IMR-90 (cell line): ENCODE results near the gene SORCS1. TPM values are rescaled to one million over a fixed set of nuclear protein-coding genes. Genes with fewer than 3 reads are reported as not detected.

Experiments used
- ATAC-seq: fragments of 200-7000 bp; cut with Tn5 transposase; 2 replicates; pipeline ENCODE4 v1.9.1; 2020; ENCODE audit warnings: low read depth, mild to moderate bottlenecking, moderate library complexity
- BruUV-seq: library from RNA; stranded (reverse); fragments of 400-500 nt; replicated peaks from 2 replicates; lab custom pipeline; 2021; lab: Mats Ljungman, UMichigan
- CTCF ChIA-PET: fragments of 300-600 bp; formaldehyde crosslinking; extraction: SDS; loops from one replicate; lab custom pipeline; 2021; ENCODE audit warnings: antibody characterized with exemption; lab: Yijun Ruan, JAX
- POLR2A ChIA-PET: fragments of 300-600 bp; sonication (Branson Sonifier 250); formaldehyde crosslinking; loops from one replicate; lab custom pipeline; 2022; ENCODE audit warnings: antibody characterized with exemption; ENCODE audit not compliant: unreplicated experiment; lab: Charles Lee
- DNase-seq: peaks from one replicate; pipeline ENCODE4 v3.0.0; 2013
- H2AFZ ChIP-seq: replicated peaks from 2 replicates; pipeline ENCODE3; 2013; ENCODE audit warnings: low read length, mild to moderate bottlenecking; ENCODE audit not compliant: poor library complexity
- H2AK5ac ChIP-seq: 2 replicates; pipeline ENCODE4 v1.6.1; 2013; ENCODE audit warnings: low read depth, low read length, inconsistent platforms
- H2AK9ac ChIP-seq: replicated peaks from 2 replicates; pipeline ENCODE3; 2013; ENCODE audit warnings: mild to moderate bottlenecking, low read depth, low read length, moderate library complexity; ENCODE audit not compliant: poor library complexity
- H2BK120ac ChIP-seq: 2 replicates; pipeline ENCODE4 v1.6.1; 2013; ENCODE audit warnings: low read depth, low read length, inconsistent platforms
- H2BK15ac ChIP-seq: 3 replicates; pipeline ENCODE4 v1.6.1; 2013; ENCODE audit warnings: low read depth, low read length, inconsistent platforms
- H2BK20ac ChIP-seq: 2 replicates; pipeline ENCODE4 v1.6.1; 2013; ENCODE audit warnings: low read depth, mild to moderate bottlenecking, inconsistent platforms, low read length, moderate library complexity
- H2BK5ac ChIP-seq: 2 replicates; pipeline ENCODE4 v1.6.1; 2013; ENCODE audit warnings: mild to moderate bottlenecking, low read depth, low read length, inconsistent platforms; ENCODE audit not compliant: poor library complexity, severe bottlenecking
- H3K14ac ChIP-seq: replicated peaks from 2 replicates; pipeline ENCODE4 v1.6.1; 2013; ENCODE audit warnings: low read depth, low read length, inconsistent platforms
- H3K18ac ChIP-seq: 2 replicates; pipeline ENCODE4 v1.6.1; 2013; ENCODE audit warnings: low read depth, low read length, control low read depth
- H3K23ac ChIP-seq: 2 replicates; pipeline ENCODE4 v1.6.1; 2013; ENCODE audit warnings: low read depth, low read length, inconsistent platforms
- H3K27ac ChIP-seq: 2 replicates; pipeline ENCODE4 v1.5.1; 2013; ENCODE audit warnings: mild to moderate bottlenecking, control low read depth, low read length; ENCODE audit not compliant: insufficient read depth
- H3K27me3 ChIP-seq: 2 replicates; pipeline ENCODE4 v1.6.1; 2013; ENCODE audit warnings: low read length; ENCODE audit not compliant: control insufficient read depth, insufficient read depth
- H3K36me3 ChIP-seq: 2 replicates; pipeline ENCODE4 v1.6.1; 2013; ENCODE audit warnings: low read length, mixed read lengths; ENCODE audit not compliant: control insufficient read depth, insufficient read depth
- H3K4ac ChIP-seq: 2 replicates; pipeline ENCODE4 v1.6.1; 2013; ENCODE audit warnings: low read depth, low read length, inconsistent platforms
- H3K4me1 ChIP-seq: 2 replicates; pipeline ENCODE4 v1.6.1; 2013; ENCODE audit warnings: low read length, mixed read lengths; ENCODE audit not compliant: control insufficient read depth, insufficient read depth
- H3K4me2 ChIP-seq: 2 replicates; pipeline ENCODE4 v1.6.1; 2013; ENCODE audit warnings: low read depth, mild to moderate bottlenecking, control low read depth, low read length, moderate library complexity
- H3K4me3 ChIP-seq: 2 replicates; pipeline ENCODE4 v1.5.1; 2013; ENCODE audit warnings: low read depth, mild to moderate bottlenecking, control low read depth, low read length, moderate library complexity; ENCODE audit not compliant: insufficient read depth
- H3K56ac ChIP-seq: 2 replicates; pipeline ENCODE4 v1.6.1; 2013; ENCODE audit warnings: low read length, inconsistent platforms; ENCODE audit not compliant: insufficient read depth; ENCODE audit errors: extremely low read depth
- H3K79me1 ChIP-seq, 2 experiments: 2 replicates each; pipeline ENCODE4 v1.6.1; 2013; ENCODE audit warnings: low read length in 2 of 2, inconsistent platforms in 1 of 2, low read depth in 1 of 2
- H3K9ac ChIP-seq: 2 replicates; pipeline ENCODE4 v1.6.1; 2013; ENCODE audit warnings: low read depth, low read length, control low read depth
- H3K9me1 ChIP-seq: 2 replicates; pipeline ENCODE4 v1.6.1; 2013; ENCODE audit warnings: low read length, inconsistent platforms; ENCODE audit not compliant: insufficient read depth
- H3K9me3 ChIP-seq: 2 replicates; pipeline ENCODE4 v1.6.1; 2013; ENCODE audit warnings: low read length; ENCODE audit not compliant: control insufficient read depth, insufficient read depth
- H4K20me1 ChIP-seq: 2 replicates; pipeline ENCODE4 v1.6.1; 2013; ENCODE audit warnings: low read length, inconsistent platforms; ENCODE audit not compliant: insufficient read depth
- H4K5ac ChIP-seq: 2 replicates; pipeline ENCODE4 v1.6.1; 2013; ENCODE audit warnings: mild to moderate bottlenecking, low read depth, low read length, control low read depth
- H4K8ac ChIP-seq, 2 experiments: 2 replicates each; pipeline ENCODE4 v1.6.1; 2013; ENCODE audit warnings: low read depth in 2 of 2, low read length in 2 of 2, control low read depth in 1 of 2, inconsistent platforms in 1 of 2
- H4K91ac ChIP-seq: 2 replicates; pipeline ENCODE4 v1.6.1; 2013; ENCODE audit warnings: low read depth, low read length, inconsistent platforms; ENCODE audit not compliant: insufficient read depth
- BHLHE40 ChIP-seq: fragments of 150-350 bp; IDR thresholded peaks from 2 replicates; pipeline ENCODE4 v1.6.1; 2016; ENCODE audit warnings: mild to moderate bottlenecking, low read depth, low read length
- CEBPB ChIP-seq: IDR thresholded peaks from 2 replicates; pipeline ENCODE4 v1.6.1; 2012; ENCODE audit warnings: low read depth, low read length, improper control_type of control experiment
- CHD1 ChIP-seq: IDR thresholded peaks from 2 replicates; pipeline ENCODE4 v1.6.1; 2012; ENCODE audit warnings: low read depth, low read length, improper control_type of control experiment
- CTCF ChIP-seq: conservative IDR thresholded peaks from 2 replicates; pipeline ENCODE4 v1.5.1; 2012; ENCODE audit warnings: mild to moderate bottlenecking, low read depth, low read length, improper control_type of control experiment
- FOS ChIP-seq: fragments of 150-350 bp; IDR thresholded peaks from 2 replicates; pipeline ENCODE4 v1.6.1; 2016; ENCODE audit warnings: low read depth, low read length
- MAFK ChIP-seq: IDR thresholded peaks from 2 replicates; pipeline ENCODE4 v1.6.1; 2012; ENCODE audit warnings: low read depth, low read length, improper control_type of control experiment
- MAZ ChIP-seq: IDR thresholded peaks from 2 replicates; pipeline ENCODE4 v1.6.1; 2012; ENCODE audit warnings: low read depth, mild to moderate bottlenecking, low read length, improper control_type of control experiment, moderate library complexity, borderline replicate concordance
- MXI1 ChIP-seq: IDR thresholded peaks from 2 replicates; pipeline ENCODE4 v1.6.1; 2012; ENCODE audit warnings: low read depth, mild to moderate bottlenecking, low read length, moderate library complexity, borderline replicate concordance
- NFE2L2 ChIP-seq: fragments of 150-350 bp; IDR thresholded peaks from 2 replicates; pipeline ENCODE4 v1.6.1; 2016; ENCODE audit warnings: low read depth, mild to moderate bottlenecking, low read length
- POLR2A ChIP-seq: IDR thresholded peaks from 2 replicates; pipeline ENCODE4 v1.6.1; 2012; ENCODE audit warnings: mild to moderate bottlenecking, low read depth, low read length
- RAD21 ChIP-seq: IDR thresholded peaks from 2 replicates; pipeline ENCODE4 v1.6.1; 2012; ENCODE audit warnings: low read length, improper control_type of control experiment
- RCOR1 ChIP-seq: IDR thresholded peaks from 2 replicates; pipeline ENCODE4 v1.6.1; 2012; ENCODE audit warnings: mild to moderate bottlenecking, low read length, improper control_type of control experiment; ENCODE audit not compliant: insufficient replicate concordance
- RFX5 ChIP-seq: IDR thresholded peaks from 2 replicates; pipeline ENCODE4 v1.8.0; 2012; ENCODE audit warnings: low read depth, mild to moderate bottlenecking, low read length, moderate library complexity
- SMC3 ChIP-seq: fragments of 150-350 bp; IDR thresholded peaks from 2 replicates; pipeline ENCODE4 v1.6.1; 2016; ENCODE audit warnings: low read depth, mild to moderate bottlenecking, antibody characterized with exemption, low read length, moderate library complexity
- USF2 ChIP-seq: fragments of 150-350 bp; IDR thresholded peaks from 2 replicates; pipeline ENCODE4 v1.6.1; 2017; ENCODE audit warnings: mild to moderate bottlenecking, antibody characterized with exemption, low read length, low read depth
- WGBS, 2 experiments: methylation state at CpG; one replicate each; pipeline versions ENCODE4 v1.1.5 to v1.1.7; 2013; ENCODE audit warnings: missing lambda C conversion rate in 2 of 2; ENCODE audit not compliant: insufficient read length in 1 of 2; ENCODE audit errors: extremely low coverage in 2 of 2; 5-methylcytosine and 5-hydroxymethylcytosine counted together
- dilution Hi-C: fragments of 300-500 bp; cut with HindIII; formaldehyde crosslinking; loops from one replicate; pipeline ENCODE4 v1.14.3; 2018; ENCODE audit warnings: low sequenced_read_pairs; ENCODE audit not compliant: unreplicated experiment
- in situ Hi-C: fragments of 300-500 bp; cut with MboI; formaldehyde crosslinking; loops from 3 replicates; pipeline ENCODE4 v1.14.3; 2019; ENCODE audit warnings: low sequenced_read_pairs, inconsistent platforms, mixed read lengths
- intact Hi-C: fragments of 100-400 bp; cut with micrococcal nuclease; formaldehyde crosslinking; loops from 2 replicates; pipeline ENCODE4 v1.10.0; 2022
- polyA plus RNA-seq, 3 experiments: library from polyadenylated mRNA; depleted of rRNA; stranded (reverse); fragments of >200 nt; gene quantifications; 2 replicates each; pipeline ENCODE4 v1.2.3, GENCODE V29; 2012; ENCODE audit warnings: low replicate concordance in 1 of 3
- total RNA-seq: library from RNA; depleted of rRNA; stranded (reverse); fragments of >200 nt; gene quantifications from 2 replicates; pipeline ENCODE4 v1.2.3, GENCODE V29; 2012
- TF ChIP-seq, protein P1 (sequence below): fragments of 150-350 bp; IDR thresholded peaks from 2 replicates; pipeline ENCODE4 v1.6.1; 2016; ENCODE audit warnings: low read depth, mild to moderate bottlenecking, low read length, moderate library complexity, borderline replicate concordance

Gene SORCS1
- total and polyA plus RNA-seq, 2 of the 4 experiments (the other 2 are of a cell fraction) = under 0.01 TPM; not detected in 1

DNA sequence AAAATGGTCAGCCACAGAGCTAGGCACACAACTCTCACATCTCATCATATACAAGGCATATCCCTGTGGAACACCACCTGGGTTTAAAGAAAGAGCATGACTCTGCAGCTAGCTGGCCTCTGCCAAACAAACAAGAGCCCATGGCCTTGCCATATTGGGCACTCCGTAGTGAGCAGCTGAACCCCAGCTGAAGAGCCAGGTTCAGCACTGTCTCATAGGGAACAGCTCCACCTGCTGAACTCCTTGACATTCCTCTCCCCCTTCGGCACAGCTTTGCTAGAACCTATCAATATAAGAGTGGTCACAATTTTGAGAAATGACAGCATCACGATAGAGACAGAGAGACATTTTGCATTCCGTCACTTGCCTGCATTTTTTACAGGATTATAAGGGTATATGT, 20.0 kb downstream of the SORCS1 start:
- WGBS, 2 experiments = no CpG with 5 or more reads among the region's 4 CpGs
- no peaks in the 10 kb centered on the region for H3K36me3 ChIP-seq
- TF ChIP-seq NFE2L2 (no peak), CHD1 (no peak), RFX5 (no peak), BHLHE40 (no peak), MXI1 (no peak), USF2 (no peak), CTCF (no peak), FOS (no peak), CEBPB (no peak), MAFK (no peak), MAZ (no peak), RCOR1 (no peak), POLR2A (no peak), SMC3 (no peak), RAD21 (no peak)
- TF ChIP-seq, protein P1, sequence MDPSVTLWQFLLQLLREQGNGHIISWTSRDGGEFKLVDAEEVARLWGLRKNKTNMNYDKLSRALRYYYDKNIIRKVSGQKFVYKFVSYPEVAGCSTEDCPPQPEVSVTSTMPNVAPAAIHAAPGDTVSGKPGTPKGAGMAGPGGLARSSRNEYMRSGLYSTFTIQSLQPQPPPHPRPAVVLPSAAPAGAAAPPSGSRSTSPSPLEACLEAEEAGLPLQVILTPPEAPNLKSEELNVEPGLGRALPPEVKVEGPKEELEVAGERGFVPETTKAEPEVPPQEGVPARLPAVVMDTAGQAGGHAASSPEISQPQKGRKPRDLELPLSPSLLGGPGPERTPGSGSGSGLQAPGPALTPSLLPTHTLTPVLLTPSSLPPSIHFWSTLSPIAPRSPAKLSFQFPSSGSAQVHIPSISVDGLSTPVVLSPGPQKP = no peak
- H3K23ac ChIP-seq = no peak overlapping the region
- H3K56ac ChIP-seq = no peak overlapping the region
- no peak overlapping the region for H3K4me3 ChIP-seq
- H3K4me1 ChIP-seq = no peaks in the 10 kb centered on the region
- BruUV-seq = no TSS peak
- dilution Hi-C loops = no loop called here
- H3K27ac ChIP-seq = no peak overlapping the region
- H2AFZ ChIP-seq = no peak overlapping the region
- no peak overlapping the region for H3K14ac ChIP-seq
- H3K9me3 ChIP-seq = peaks cover 14% of the 10 kb centered on the region
- no peak overlapping the region for H2BK20ac ChIP-seq
- no peak overlapping the region for H4K5ac ChIP-seq
- CTCF ChIA-PET = no interaction called here
- H3K27me3 ChIP-seq = no peaks in the 10 kb centered on the region
- H2AK5ac ChIP-seq = no peak overlapping the region
- DNase-seq (no peak), ATAC-seq (no peak)
- H3K79me1 ChIP-seq = no peaks in the 10 kb centered on the region
- H2BK15ac ChIP-seq = no peak overlapping the region
- no peak overlapping the region for H4K91ac ChIP-seq
- no peak overlapping the region for H3K9ac ChIP-seq
- in situ Hi-C loops = no loop called here
- no peaks in the 10 kb centered on the region for H4K20me1 ChIP-seq
- intact Hi-C loops = no loop called here
- no peak overlapping the region for H2BK5ac ChIP-seq
- H3K9me1 ChIP-seq = no peaks in the 10 kb centered on the region
- no peak overlapping the region for H2BK120ac ChIP-seq
- POLR2A ChIA-PET = no interaction called here
- no peak overlapping the region for H4K8ac ChIP-seq
- no peak overlapping the region for H3K18ac ChIP-seq
- H3K4ac ChIP-seq = no peak overlapping the region
- no peak overlapping the region for H2AK9ac ChIP-seq
- no peak overlapping the region for H3K4me2 ChIP-seq
